ENCODE results near the gene TENT5A.

The TENT5A gene

DNA sequence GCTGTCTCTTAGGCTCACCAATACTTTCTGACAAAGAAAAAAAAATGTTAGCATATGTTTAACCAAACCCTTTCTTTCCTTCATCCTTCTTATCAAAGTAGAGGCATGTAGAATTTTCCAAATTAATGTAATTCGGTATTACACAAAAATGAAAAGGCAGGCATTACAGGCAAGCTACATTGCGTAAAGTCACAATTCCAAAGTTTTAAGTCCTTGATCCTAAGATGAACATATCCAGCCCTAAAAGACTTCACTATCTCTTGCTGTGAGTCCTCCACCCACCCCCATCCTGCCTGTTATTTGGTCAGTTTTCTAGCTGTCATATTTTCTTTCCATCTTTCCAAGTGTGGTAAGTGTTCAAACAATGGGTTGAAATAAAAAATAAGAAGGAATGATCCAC lies 12.1 kb upstream of the TENT5A start:
- Histone ChIP-seq H3K4me3 (replicated peaks; ENCODE audit: low read depth, low read length) (no peak overlapping the region), H3K27me3 (replicated peaks; ENCODE audit: control insufficient read depth, insufficient read depth, low read length) (no peaks in the 10 kb centered on the region), H3K36me3 (ENCODE audit: control insufficient read depth, insufficient read depth, low read length) (no peaks in the 10 kb centered on the region)
- TF ChIP-seq, protein P1, sequence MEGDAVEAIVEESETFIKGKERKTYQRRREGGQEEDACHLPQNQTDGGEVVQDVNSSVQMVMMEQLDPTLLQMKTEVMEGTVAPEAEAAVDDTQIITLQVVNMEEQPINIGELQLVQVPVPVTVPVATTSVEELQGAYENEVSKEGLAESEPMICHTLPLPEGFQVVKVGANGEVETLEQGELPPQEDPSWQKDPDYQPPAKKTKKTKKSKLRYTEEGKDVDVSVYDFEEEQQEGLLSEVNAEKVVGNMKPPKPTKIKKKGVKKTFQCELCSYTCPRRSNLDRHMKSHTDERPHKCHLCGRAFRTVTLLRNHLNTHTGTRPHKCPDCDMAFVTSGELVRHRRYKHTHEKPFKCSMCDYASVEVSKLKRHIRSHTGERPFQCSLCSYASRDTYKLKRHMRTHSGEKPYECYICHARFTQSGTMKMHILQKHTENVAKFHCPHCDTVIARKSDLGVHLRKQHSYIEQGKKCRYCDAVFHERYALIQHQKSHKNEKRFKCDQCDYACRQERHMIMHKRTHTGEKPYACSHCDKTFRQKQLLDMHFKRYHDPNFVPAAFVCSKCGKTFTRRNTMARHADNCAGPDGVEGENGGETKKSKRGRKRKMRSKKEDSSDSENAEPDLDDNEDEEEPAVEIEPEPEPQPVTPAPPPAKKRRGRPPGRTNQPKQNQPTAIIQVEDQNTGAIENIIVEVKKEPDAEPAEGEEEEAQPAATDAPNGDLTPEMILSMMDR (IDR thresholded peaks at IDR 0.05; ENCODE audit: insufficient read depth, low read length, poor library complexity, severe bottlenecking): no peak
- DNase-seq (ENCODE audit: extremely low read depth, insufficient read length): no peak

- Histone ChIP-seq H3K27me3 (replicated peaks; ENCODE audit: control insufficient read depth, insufficient read depth, low read length) (no peaks in the 10 kb centered on the region), H3K36me3 (ENCODE audit: control insufficient read depth, insufficient read depth, low read length) (no peaks in the 10 kb centered on the region), H3K4me3 (replicated peaks; ENCODE audit: low read depth, low read length) (no peak overlapping the region)
- DNase-seq (ENCODE audit: extremely low read depth, insufficient read length): no peak
- TF ChIP-seq, protein P1 (IDR thresholded peaks at IDR 0.05; ENCODE audit: insufficient read depth, low read length, poor library complexity, severe bottlenecking): no peak
These were observed 11.5 kb upstream of the TENT5A start for GRCh38 chr6:81763968-81764367.

- DNase-seq (ENCODE audit: extremely low read depth, insufficient read length): no peak
- Histone ChIP-seq H3K27me3 (replicated peaks; ENCODE audit: control insufficient read depth, insufficient read depth, low read length) (no peaks in the 10 kb centered on the region), H3K36me3 (ENCODE audit: control insufficient read depth, insufficient read depth, low read length) (no peaks in the 10 kb centered on the region), H3K4me3 (replicated peaks; ENCODE audit: low read depth, low read length) (no peak overlapping the region)
- TF ChIP-seq, protein P1 (IDR thresholded peaks at IDR 0.05; ENCODE audit: insufficient read depth, low read length, poor library complexity, severe bottlenecking): no peak
These were observed 10.6 kb upstream of the TENT5A start for GRCh38 chr6:81763051-81763450.

- Histone ChIP-seq H3K36me3 (ENCODE audit: control insufficient read depth, insufficient read depth, low read length) (no peaks in the 10 kb centered on the region), H3K27me3 (replicated peaks; ENCODE audit: control insufficient read depth, insufficient read depth, low read length) (no peaks in the 10 kb centered on the region), H3K4me3 (replicated peaks; ENCODE audit: low read depth, low read length) (no peak overlapping the region)
- no peak for DNase-seq (ENCODE audit: extremely low read depth, insufficient read length)
- TF ChIP-seq, protein P1 (IDR thresholded peaks at IDR 0.05; ENCODE audit: insufficient read depth, low read length, poor library complexity, severe bottlenecking): no peak
These were observed 10.1 kb upstream of the TENT5A start for GRCh38 chr6:81762606-81763005.

GRCh38 chr6:81762132-81762531 lies 9.7 kb upstream of the TENT5A start:
- H3K4me3 ChIP-seq (replicated peaks; ENCODE audit: low read depth, low read length): no peak overlapping the region
- no peak for DNase-seq (ENCODE audit: extremely low read depth, insufficient read length)
- H3K27me3 ChIP-seq (replicated peaks; ENCODE audit: control insufficient read depth, insufficient read depth, low read length): no peaks in the 10 kb centered on the region
- TF ChIP-seq, protein P1 (IDR thresholded peaks at IDR 0.05; ENCODE audit: insufficient read depth, low read length, poor library complexity, severe bottlenecking): no peak
- no peaks in the 10 kb centered on the region for H3K36me3 ChIP-seq (ENCODE audit: control insufficient read depth, insufficient read depth, low read length)

GRCh38 chr6:81761197-81761596 lies 8.7 kb upstream of the TENT5A start:
- Histone ChIP-seq H3K36me3 (ENCODE audit: control insufficient read depth, insufficient read depth, low read length) (no peaks in the 10 kb centered on the region), H3K27me3 (replicated peaks; ENCODE audit: control insufficient read depth, insufficient read depth, low read length) (no peaks in the 10 kb centered on the region), H3K4me3 (replicated peaks; ENCODE audit: low read depth, low read length) (no peak overlapping the region)
- TF ChIP-seq, protein P1 (IDR thresholded peaks at IDR 0.05; ENCODE audit: insufficient read depth, low read length, poor library complexity, severe bottlenecking): no peak
- no peak for DNase-seq (ENCODE audit: extremely low read depth, insufficient read length)

Data from GM06990 (cell line).